K562 (cell line): ENCODE measurements around the gene TBP. TPM values are rescaled to one million over a fixed set of nuclear protein-coding genes. Genes with fewer than 3 reads are reported as not detected.

Experiments used
- CBFA2T3 ChIP-seq: fragments of 450-650 bp; IDR thresholded peaks from 2 replicates; pipeline ENCODE4 v1.6.1; 2017
- CXXC5 ChIP-seq: fragments of 250-450 bp; sonication (Bioruptor Pico); IDR thresholded peaks from 2 replicates; pipeline ENCODE4 v1.8.0; 2022; ENCODE audit warnings: inconsistent platforms, mild to moderate bottlenecking, moderate library complexity
- MECOM ChIP-seq: fragments of 250-450 bp; sonication (Bioruptor Pico); IDR thresholded peaks from 2 replicates; pipeline ENCODE4 v1.8.0; 2022; ENCODE audit warnings: inconsistent platforms
- NFRKB ChIP-seq: fragments of 450-650 bp; IDR thresholded peaks from 2 replicates; pipeline ENCODE4 v1.6.1; 2016; ENCODE audit warnings: low read depth
- NR2C2 ChIP-seq, 2 experiments: fragments of 200-800 bp in 1 of 2; sonication (Bioruptor generic) in 1 of 2; sonication (generic) in 1 of 2; formaldehyde crosslinking in 1 of 2; IDR thresholded peaks; 2 replicates each; pipeline versions ENCODE4 v1.6.1 to v1.8.0; 2016 to 2022; ENCODE audit warnings: mild to moderate bottlenecking in 1 of 2, missing compliant biosample characterization in 1 of 2, missing genetic modification characterization in 1 of 2, missing genetic modification reagents in 1 of 2
- SIRT6 ChIP-seq: IDR thresholded peaks from one replicate; pipeline ENCODE4 v1.6.1; 2012; ENCODE audit warnings: low read depth, mild to moderate bottlenecking, control low read depth, inconsistent platforms, low read length, moderate library complexity
- SMAD2 ChIP-seq: fragments of 150-350 bp; IDR thresholded peaks from 2 replicates; pipeline ENCODE4 v1.6.1; 2014; ENCODE audit warnings: low read depth, mild to moderate bottlenecking, low read length
- SMAD4 ChIP-seq: fragments of 250-450 bp; sonication (Bioruptor Pico); conservative IDR thresholded peaks from 2 replicates; pipeline ENCODE4 v1.8.0; 2021; ENCODE audit warnings: inconsistent platforms, mild to moderate bottlenecking, moderate library complexity
- SREBF2 ChIP-seq: sonication (generic); formaldehyde crosslinking; IDR thresholded peaks from 2 replicates; pipeline ENCODE4 v1.4.0; 2020; ENCODE audit warnings: mild to moderate bottlenecking, missing genetic modification reagents
- ZFX ChIP-seq: sonication (generic); formaldehyde crosslinking; IDR thresholded peaks from 2 replicates; pipeline ENCODE4 v1.8.0; 2022; ENCODE audit warnings: mild to moderate bottlenecking, missing genetic modification reagents, moderate library complexity
- ZNF143 ChIP-seq: sonication (generic); formaldehyde crosslinking; IDR thresholded peaks from 2 replicates; pipeline ENCODE4 v1.9.0; 2022; ENCODE audit warnings: mild to moderate bottlenecking, missing genetic modification reagents
- ZNF184 ChIP-seq: sonication (generic); formaldehyde crosslinking; IDR thresholded peaks from 2 replicates; pipeline ENCODE4 v1.5.0; 2020; ENCODE audit warnings: missing genetic modification reagents
- ZNF354B ChIP-seq: fragments of 250-450 bp; sonication (Bioruptor Pico); IDR thresholded peaks from 2 replicates; pipeline ENCODE4 v1.4.0; 2020
- ZNF589 ChIP-seq: fragments of 200-800 bp; sonication (Bioruptor generic); IDR thresholded peaks from 2 replicates; pipeline ENCODE4 v1.6.1; 2016; ENCODE audit warnings: low read depth, missing genetic modification characterization, missing compliant biosample characterization
- polyA plus RNA-seq, 8 experiments: library from polyadenylated mRNA; depleted of rRNA in 4 of 8; stranded (reverse) in 5 of 8; unstranded in 3 of 8; fragments of >200 nt; fragmentation: Nextera tagmentation in 2 of 8; fragmentation: Illumina TruSeq in 1 of 8; extraction: Ambion mirVana in 2 of 8; extraction: Trizol in 1 of 8; gene quantifications; 2 replicates each; pipeline versions ENCODE4 v1.2.1 to v1.2.3, GENCODE V29; 2011 to 2014; ENCODE audit warnings: inconsistent platforms in 1 of 8, missing spikeins in 1 of 8
- total RNA-seq, 7 experiments: library from RNA; depleted of rRNA in 6 of 7; stranded (reverse); fragments of >200 nt in 6 of 7; fragmentation: Illumina TruSeq in 2 of 7; extraction: Trizol in 2 of 7; gene quantifications; 2 replicates each; pipeline versions ENCODE4 v1.2.1 to v1.2.3, GENCODE V29; 2011 to 2021; ENCODE audit warnings: low replicate concordance in 1 of 7
- TF ChIP-seq, protein P1 (sequence below): fragments of 200-800 bp; sonication (Bioruptor generic); IDR thresholded peaks from 2 replicates; pipeline ENCODE4 v1.6.1; 2016; ENCODE audit warnings: missing genetic modification characterization, missing compliant biosample characterization
- TF ChIP-seq, protein P2 (sequence below): fragments of 250-450 bp; sonication (Bioruptor Pico); IDR thresholded peaks from 2 replicates; pipeline ENCODE4 v1.6.1; 2021; ENCODE audit warnings: mild to moderate bottlenecking
- TF ChIP-seq, protein P3 (sequence below): sonication (generic); formaldehyde crosslinking; IDR thresholded peaks from 2 replicates; pipeline ENCODE4 v1.8.0; 2023; ENCODE audit warnings: mild to moderate bottlenecking, missing genetic modification reagents
- TF ChIP-seq, protein P4 (sequence below), 3 experiments: fragments of 200-800 bp in 1 of 3; sonication (Bioruptor generic) in 1 of 3; sonication (generic) in 1 of 3; formaldehyde crosslinking in 1 of 3; IDR thresholded peaks; 2 replicates each; pipeline versions ENCODE4 v1.6.1 to v1.8.0; 2016 to 2022; ENCODE audit warnings: mild to moderate bottlenecking in 2 of 3, missing compliant biosample characterization in 2 of 3, missing genetic modification characterization in 2 of 3, missing genetic modification reagents in 1 of 3

Gene TBP
- total and polyA plus RNA-seq, 9 of the 15 experiments (the other 6 are each of a cell fraction or from before 2014, with no cell fraction given), result 28.5 to 86.1 (median 39.5) TPM

DNA sequence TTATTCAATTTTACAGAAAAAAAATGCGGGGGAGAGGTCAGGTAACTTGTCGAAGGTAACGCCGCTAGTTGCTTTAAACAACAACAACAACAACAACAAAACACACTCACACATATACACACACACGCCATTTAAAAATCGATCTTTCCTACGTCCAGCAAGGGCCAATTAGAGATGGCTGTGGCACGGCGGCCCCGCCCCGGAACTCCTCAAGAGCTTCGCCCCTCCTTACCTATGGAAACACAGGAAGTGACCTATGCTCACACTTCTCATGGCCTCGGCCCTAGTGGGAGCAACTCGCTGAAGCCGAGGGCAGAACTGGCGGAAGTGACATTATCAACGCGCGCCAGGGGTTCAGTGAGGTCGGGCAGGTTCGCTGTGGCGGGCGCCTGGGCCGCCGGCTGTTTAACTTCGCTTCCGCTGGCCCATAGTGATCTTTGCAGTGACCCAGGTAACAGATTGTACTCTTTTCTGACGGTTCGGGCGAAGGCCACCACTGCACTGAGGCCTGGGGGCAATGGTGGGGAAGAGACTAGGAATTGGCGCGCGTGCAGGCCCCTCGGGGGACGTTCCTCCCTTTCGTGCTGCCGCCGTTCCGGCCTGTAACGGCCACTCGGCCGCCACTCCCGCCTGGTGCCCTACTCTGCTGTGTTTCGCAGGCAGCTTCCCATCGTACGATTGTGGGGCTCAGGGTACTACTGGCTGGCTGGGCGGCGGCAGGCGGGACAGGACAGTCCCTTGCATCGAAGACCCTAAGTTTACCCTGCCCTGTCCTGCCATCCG, at the start of gene TBP (continued):
- TF ChIP-seq, protein P1, sequence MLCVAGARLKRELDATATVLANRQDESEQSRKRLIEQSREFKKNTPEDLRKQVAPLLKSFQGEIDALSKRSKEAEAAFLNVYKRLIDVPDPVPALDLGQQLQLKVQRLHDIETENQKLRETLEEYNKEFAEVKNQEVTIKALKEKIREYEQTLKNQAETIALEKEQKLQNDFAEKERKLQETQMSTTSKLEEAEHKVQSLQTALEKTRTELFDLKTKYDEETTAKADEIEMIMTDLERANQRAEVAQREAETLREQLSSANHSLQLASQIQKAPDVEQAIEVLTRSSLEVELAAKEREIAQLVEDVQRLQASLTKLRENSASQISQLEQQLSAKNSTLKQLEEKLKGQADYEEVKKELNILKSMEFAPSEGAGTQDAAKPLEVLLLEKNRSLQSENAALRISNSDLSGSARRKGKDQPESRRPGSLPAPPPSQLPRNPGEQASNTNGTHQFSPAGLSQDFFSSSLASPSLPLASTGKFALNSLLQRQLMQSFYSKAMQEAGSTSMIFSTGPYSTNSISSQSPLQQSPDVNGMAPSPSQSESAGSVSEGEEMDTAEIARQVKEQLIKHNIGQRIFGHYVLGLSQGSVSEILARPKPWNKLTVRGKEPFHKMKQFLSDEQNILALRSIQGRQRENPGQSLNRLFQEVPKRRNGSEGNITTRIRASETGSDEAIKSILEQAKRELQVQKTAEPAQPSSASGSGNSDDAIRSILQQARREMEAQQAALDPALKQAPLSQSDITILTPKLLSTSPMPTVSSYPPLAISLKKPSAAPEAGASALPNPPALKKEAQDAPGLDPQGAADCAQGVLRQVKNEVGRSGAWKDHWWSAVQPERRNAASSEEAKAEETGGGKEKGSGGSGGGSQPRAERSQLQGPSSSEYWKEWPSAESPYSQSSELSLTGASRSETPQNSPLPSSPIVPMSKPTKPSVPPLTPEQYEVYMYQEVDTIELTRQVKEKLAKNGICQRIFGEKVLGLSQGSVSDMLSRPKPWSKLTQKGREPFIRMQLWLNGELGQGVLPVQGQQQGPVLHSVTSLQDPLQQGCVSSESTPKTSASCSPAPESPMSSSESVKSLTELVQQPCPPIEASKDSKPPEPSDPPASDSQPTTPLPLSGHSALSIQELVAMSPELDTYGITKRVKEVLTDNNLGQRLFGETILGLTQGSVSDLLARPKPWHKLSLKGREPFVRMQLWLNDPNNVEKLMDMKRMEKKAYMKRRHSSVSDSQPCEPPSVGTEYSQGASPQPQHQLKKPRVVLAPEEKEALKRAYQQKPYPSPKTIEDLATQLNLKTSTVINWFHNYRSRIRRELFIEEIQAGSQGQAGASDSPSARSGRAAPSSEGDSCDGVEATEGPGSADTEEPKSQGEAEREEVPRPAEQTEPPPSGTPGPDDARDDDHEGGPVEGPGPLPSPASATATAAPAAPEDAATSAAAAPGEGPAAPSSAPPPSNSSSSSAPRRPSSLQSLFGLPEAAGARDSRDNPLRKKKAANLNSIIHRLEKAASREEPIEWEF (CRISPR knock-in tag), result 0 out of 2 replicates have a peak, but pooled peaks have one; percentile 54
- TF ChIP-seq MECOM (CRISPR knock-in tag) (no peak), NR2C2 (CRISPR knock-in tag; IDR thresholded peaks at IDR 0.05) (peak; percentile 96), NR2C2 (tag; IDR thresholded peaks at IDR 0.05) (peak; percentile 99), ZNF184 (no peak), SIRT6 (no peak), NFRKB (peak; percentile 32), CBFA2T3 (no peak), ZNF589 (CRISPR knock-in tag) (no peak), SREBF2 (no peak), ZNF143 (CRISPR knock-in tag) (no peak), SMAD4 (CRISPR knock-in tag) (peak; percentile 74), ZNF354B (CRISPR knock-in tag) (no peak), CXXC5 (CRISPR knock-in tag) (peak; percentile 91), ZFX (CRISPR knock-in tag) (peak; percentile 96), SMAD2 (no peak)
- TF ChIP-seq, protein P2, sequence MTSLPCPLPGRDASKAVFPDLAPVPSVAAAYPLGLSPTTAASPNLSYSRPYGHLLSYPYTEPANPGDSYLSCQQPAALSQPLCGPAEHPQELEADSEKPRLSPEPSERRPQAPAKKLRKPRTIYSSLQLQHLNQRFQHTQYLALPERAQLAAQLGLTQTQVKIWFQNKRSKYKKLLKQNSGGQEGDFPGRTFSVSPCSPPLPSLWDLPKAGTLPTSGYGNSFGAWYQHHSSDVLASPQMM (CRISPR knock-in tag), result no peak
- TF ChIP-seq, protein P3, sequence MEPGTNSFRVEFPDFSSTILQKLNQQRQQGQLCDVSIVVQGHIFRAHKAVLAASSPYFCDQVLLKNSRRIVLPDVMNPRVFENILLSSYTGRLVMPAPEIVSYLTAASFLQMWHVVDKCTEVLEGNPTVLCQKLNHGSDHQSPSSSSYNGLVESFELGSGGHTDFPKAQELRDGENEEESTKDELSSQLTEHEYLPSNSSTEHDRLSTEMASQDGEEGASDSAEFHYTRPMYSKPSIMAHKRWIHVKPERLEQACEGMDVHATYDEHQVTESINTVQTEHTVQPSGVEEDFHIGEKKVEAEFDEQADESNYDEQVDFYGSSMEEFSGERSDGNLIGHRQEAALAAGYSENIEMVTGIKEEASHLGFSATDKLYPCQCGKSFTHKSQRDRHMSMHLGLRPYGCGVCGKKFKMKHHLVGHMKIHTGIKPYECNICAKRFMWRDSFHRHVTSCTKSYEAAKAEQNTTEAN (CRISPR knock-in tag), result 0 out of 2 replicates have a peak, but pooled peaks have one; percentile 18
- TF ChIP-seq, protein P4, sequence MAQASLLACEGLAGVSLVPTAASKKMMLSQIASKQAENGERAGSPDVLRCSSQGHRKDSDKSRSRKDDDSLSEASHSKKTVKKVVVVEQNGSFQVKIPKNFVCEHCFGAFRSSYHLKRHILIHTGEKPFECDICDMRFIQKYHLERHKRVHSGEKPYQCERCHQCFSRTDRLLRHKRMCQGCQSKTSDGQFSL (CRISPR knock-in tag; IDR thresholded peaks at IDR 0.05), result no peak
- TF ChIP-seq, protein P4 (tag; IDR thresholded peaks at IDR 0.05), result no peak
